GM12891 (cell line): Measurements from ENCODE around the gene GSPT1.

Experiments
- PAX5 ChIP-seq: IDR thresholded peaks from 2 replicates; pipeline ENCODE4 v1.6.1; 2011; ENCODE audit warnings: low read length, moderate library complexity, mild to moderate bottlenecking; ENCODE audit not compliant: insufficient read depth, severe bottlenecking
- POLR2A ChIP-seq: IDR thresholded peaks from 2 replicates; pipeline ENCODE4 v1.6.1; 2011; ENCODE audit warnings: low read depth, low read length, control low read depth
- POLR2AphosphoS5 ChIP-seq: IDR thresholded peaks from 2 replicates; pipeline ENCODE4 v1.6.1; 2011; ENCODE audit warnings: low read depth, low read length, control low read depth
- POU2F2 ChIP-seq: IDR thresholded peaks from 2 replicates; pipeline ENCODE4 v1.6.1; 2011; ENCODE audit warnings: low read depth, mild to moderate bottlenecking, control low read depth, low read length, moderate library complexity
- SPI1 ChIP-seq: IDR thresholded peaks from 2 replicates; pipeline ENCODE4 v1.6.1; 2011; ENCODE audit warnings: low read depth, low read length, control low read depth
- TAF1 ChIP-seq: IDR thresholded peaks from 2 replicates; pipeline ENCODE4 v1.6.1; 2011; ENCODE audit warnings: low read depth, low read length, control low read depth

DNA sequence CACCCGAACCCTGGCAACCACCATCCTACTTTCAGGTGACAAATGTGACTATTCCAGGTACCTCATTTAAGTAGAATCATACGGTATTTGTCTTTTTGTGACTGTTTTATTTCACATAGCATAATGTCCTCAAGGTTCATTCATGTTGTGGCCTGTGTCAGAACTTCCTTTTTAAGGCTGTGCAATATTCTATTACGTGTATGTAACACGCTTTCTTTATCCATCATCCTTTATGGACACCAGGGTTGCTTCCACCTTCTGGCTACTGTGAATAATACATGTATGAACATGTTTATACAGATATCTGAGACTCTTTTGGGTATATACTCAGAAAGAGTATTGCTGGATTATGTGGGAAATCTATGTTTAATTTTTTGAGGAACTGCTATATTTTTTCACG, 35.7 kb downstream of the GSPT1 start:
- no peak for TF ChIP-seq TAF1
- no peak for TF ChIP-seq POLR2A
- no peak for TF ChIP-seq POLR2AphosphoS5
- no peak for TF ChIP-seq POU2F2
- no peak for TF ChIP-seq SPI1
- TF ChIP-seq PAX5 = no peak
